HEK293 (cell line): ENCODE data around the gene MCTP1.

Experiments
- CTCF ChIA-PET: fragments of 350-600 bp; formaldehyde crosslinking; extraction: SDS; loops from one replicate; lab custom pipeline; 2021; ENCODE audit warnings: antibody characterized with exemption; lab: Yijun Ruan, JAX
- POLR2A ChIA-PET: fragments of 300-600 bp; formaldehyde crosslinking; extraction: SDS; loops from one replicate; lab custom pipeline; 2020; ENCODE audit warnings: antibody characterized with exemption, inconsistent platforms; lab: Yijun Ruan, JAX
- H3K27ac ChIP-seq: fragments of 200-500 bp; sonication (Bioruptor generic); 2 replicates; pipeline ENCODE4 v1.5.1; 2014; ENCODE audit warnings: low read depth, low read length, control low read depth, inconsistent platforms; ENCODE audit errors: extremely low read depth
- H3K36me3 ChIP-seq, 2 experiments: fragments of 200-500 bp in 1 of 2; sonication (Bioruptor generic) in 1 of 2; 1 replicate in 1 of 2; 2 replicates in 1 of 2; pipeline ENCODE4 v1.5.1; 2014 to 2017; ENCODE audit warnings: inconsistent platforms in 2 of 2, low read length in 2 of 2; ENCODE audit not compliant: control insufficient read depth in 2 of 2, insufficient read depth in 1 of 2
- H3K4me1 ChIP-seq: fragments of 200-500 bp; sonication (Bioruptor generic); 2 replicates; pipeline ENCODE4 v1.5.1; 2014; ENCODE audit warnings: mild to moderate bottlenecking, low read length, inconsistent platforms; ENCODE audit not compliant: control insufficient read depth, insufficient read depth
- H3K4me3 ChIP-seq: 2 replicates; pipeline ENCODE4 v1.5.1; 2011; ENCODE audit warnings: low read depth, mild to moderate bottlenecking, control low read depth, low read length, moderate library complexity
- H3K9me3 ChIP-seq: fragments of 200-500 bp; sonication (Bioruptor generic); 2 replicates; pipeline ENCODE4 v1.5.1; 2014; ENCODE audit warnings: low read depth, low read length, inconsistent platforms; ENCODE audit not compliant: control insufficient read depth, insufficient read depth
- ELK4 ChIP-seq: IDR thresholded peaks from 2 replicates; pipeline ENCODE4 v1.6.1; 2011; ENCODE audit warnings: mild to moderate bottlenecking, low read depth, low read length, borderline replicate concordance
- GLIS2 ChIP-seq: fragments of 450-650 bp; formaldehyde crosslinking; IDR thresholded peaks from 2 replicates; pipeline ENCODE4 v1.5.1; 2016; ENCODE audit warnings: missing biosample characterization, missing genetic modification characterization
- REST ChIP-seq: fragments of 450-650 bp; formaldehyde crosslinking; IDR thresholded peaks from 2 replicates; pipeline ENCODE4 v1.5.1; 2016; ENCODE audit warnings: missing biosample characterization, missing genetic modification characterization
- SP7 ChIP-seq: fragments of 450-650 bp; formaldehyde crosslinking; IDR thresholded peaks from 2 replicates; pipeline ENCODE4 v1.5.1; 2016; ENCODE audit warnings: missing biosample characterization, missing genetic modification characterization
- ZNF114 ChIP-seq: fragments of 450-650 bp; formaldehyde crosslinking; IDR thresholded peaks from 2 replicates; pipeline ENCODE4 v1.5.0; 2017; ENCODE audit warnings: missing biosample characterization, missing genetic modification characterization
- ZNF155 ChIP-seq: fragments of 450-650 bp; formaldehyde crosslinking; IDR thresholded peaks from 2 replicates; pipeline ENCODE4 v1.5.1; 2016; ENCODE audit warnings: missing biosample characterization, missing genetic modification characterization
- ZNF2 ChIP-seq: fragments of 450-650 bp; formaldehyde crosslinking; IDR thresholded peaks from 2 replicates; pipeline ENCODE4 v1.5.1; 2016; ENCODE audit warnings: missing biosample characterization, missing genetic modification characterization
- ZNF26 ChIP-seq: fragments of 450-650 bp; formaldehyde crosslinking; IDR thresholded peaks from 2 replicates; pipeline ENCODE4 v1.5.1; 2016; ENCODE audit warnings: missing biosample characterization, missing genetic modification characterization
- ZNF274 ChIP-seq, 2 experiments: fragments of 200-500 bp in 1 of 2; fragments of 450-650 bp in 1 of 2; sonication (Bioruptor generic) in 1 of 2; formaldehyde crosslinking in 1 of 2; IDR thresholded peaks; 2 replicates each; pipeline versions ENCODE4 v1.5.1 to v1.6.1; 2014 to 2016; ENCODE audit warnings: borderline replicate concordance in 1 of 2, inconsistent platforms in 1 of 2, low read length in 1 of 2, missing biosample characterization in 1 of 2, missing genetic modification characterization in 1 of 2
- ZNF311 ChIP-seq: fragments of 450-650 bp; formaldehyde crosslinking; IDR thresholded peaks from 2 replicates; pipeline ENCODE4 v1.5.1; 2017; ENCODE audit warnings: missing biosample characterization, missing genetic modification characterization, borderline replicate concordance
- ZNF350 ChIP-seq: fragments of 450-650 bp; formaldehyde crosslinking; IDR thresholded peaks from 2 replicates; pipeline ENCODE4 v1.5.0; 2017; ENCODE audit warnings: missing biosample characterization, mild to moderate bottlenecking, missing genetic modification characterization
- ZNF530 ChIP-seq: fragments of 450-650 bp; formaldehyde crosslinking; IDR thresholded peaks from 2 replicates; pipeline ENCODE4 v1.5.1; 2016; ENCODE audit warnings: low read depth, missing biosample characterization, missing genetic modification characterization
- ZNF558 ChIP-seq: fragments of 450-650 bp; formaldehyde crosslinking; IDR thresholded peaks from 2 replicates; pipeline ENCODE4 v1.5.1; 2016; ENCODE audit warnings: missing biosample characterization, missing genetic modification characterization
- ZNF677 ChIP-seq: fragments of 450-650 bp; IDR thresholded peaks from 2 replicates; pipeline ENCODE4 v1.5.0; 2018; ENCODE audit warnings: missing biosample characterization, mild to moderate bottlenecking, missing genetic modification characterization, moderate library complexity
- ZNF777 ChIP-seq: fragments of 450-650 bp; formaldehyde crosslinking; IDR thresholded peaks from 2 replicates; pipeline ENCODE4 v1.5.1; 2017; ENCODE audit warnings: missing biosample characterization, missing genetic modification characterization, borderline replicate concordance
- ZNF792 ChIP-seq: fragments of 450-650 bp; formaldehyde crosslinking; IDR thresholded peaks from 2 replicates; pipeline ENCODE4 v1.5.1; 2016; ENCODE audit warnings: missing biosample characterization, missing genetic modification characterization
- ZSCAN16 ChIP-seq: fragments of 450-650 bp; formaldehyde crosslinking; IDR thresholded peaks from 2 replicates; pipeline ENCODE4 v1.5.1; 2016; ENCODE audit warnings: missing biosample characterization, missing genetic modification characterization
- ZSCAN30 ChIP-seq: fragments of 450-650 bp; IDR thresholded peaks from 2 replicates; pipeline ENCODE4 v1.5.1; 2018; ENCODE audit warnings: missing biosample characterization, mild to moderate bottlenecking, missing genetic modification characterization, moderate library complexity
- TF ChIP-seq, protein P1 (sequence below): fragments of 450-650 bp; formaldehyde crosslinking; IDR thresholded peaks from 2 replicates; pipeline ENCODE4 v1.5.1; 2016; ENCODE audit warnings: missing biosample characterization, missing genetic modification characterization
- TF ChIP-seq, protein P2 (sequence below): fragments of 450-650 bp; formaldehyde crosslinking; IDR thresholded peaks from 2 replicates; pipeline ENCODE4; 2016; ENCODE audit warnings: missing biosample characterization, missing genetic modification characterization
- TF ChIP-seq, protein P3 (sequence below): fragments of 450-650 bp; formaldehyde crosslinking; IDR thresholded peaks from 2 replicates; pipeline ENCODE4 v1.5.1; 2016; ENCODE audit warnings: missing biosample characterization, missing genetic modification characterization, low read depth
- TF ChIP-seq, protein P4 (sequence below): fragments of 450-650 bp; formaldehyde crosslinking; IDR thresholded peaks from 2 replicates; pipeline ENCODE4 v1.5.1; 2016; ENCODE audit warnings: missing biosample characterization, missing genetic modification characterization, borderline replicate concordance

Gene MCTP1

GRCh38 chr5:94715768-94716167, 569.1 kb downstream of the MCTP1 start:
- ChIA-PET CTCF (interaction anchor here (0.6 to 1.4 kb wide), 2 partner anchors 191 to 1113 kb away, joined by 3 to 7 read pairs; no protein-coding TSS in a partner anchor), POLR2A (no interaction called here)
- peaks cover 8 to 27% of the 10 kb centered on the region in 2 experiments; a peak in 1 of 3 replicates for H3K36me3 ChIP-seq
- no peak overlapping the region for H3K4me3 ChIP-seq
- TF ChIP-seq ZSCAN16 (tag by site-specific recombination) (no peak), ZNF558 (tag by site-specific recombination) (no peak), ZNF777 (tag by site-specific recombination) (no peak), ELK4 (no peak), ZNF155 (tag by site-specific recombination) (no peak), GLIS2 (tag by site-specific recombination) (no peak), ZNF2 (tag by site-specific recombination) (no peak), ZNF114 (tag by site-specific recombination) (no peak), ZNF311 (tag by site-specific recombination) (no peak), ZNF26 (tag by site-specific recombination) (no peak), ZNF274 (IDR thresholded peaks at IDR 0.05; ENCODE audit: low read length) (no peak), ZNF274 (tag by site-specific recombination; IDR thresholded peaks at IDR 0.05; ENCODE audit: borderline replicate concordance) (no peak), REST (tag by site-specific recombination) (no peak), ZNF350 (tag by site-specific recombination) (no peak)
- TF ChIP-seq, protein P1, sequence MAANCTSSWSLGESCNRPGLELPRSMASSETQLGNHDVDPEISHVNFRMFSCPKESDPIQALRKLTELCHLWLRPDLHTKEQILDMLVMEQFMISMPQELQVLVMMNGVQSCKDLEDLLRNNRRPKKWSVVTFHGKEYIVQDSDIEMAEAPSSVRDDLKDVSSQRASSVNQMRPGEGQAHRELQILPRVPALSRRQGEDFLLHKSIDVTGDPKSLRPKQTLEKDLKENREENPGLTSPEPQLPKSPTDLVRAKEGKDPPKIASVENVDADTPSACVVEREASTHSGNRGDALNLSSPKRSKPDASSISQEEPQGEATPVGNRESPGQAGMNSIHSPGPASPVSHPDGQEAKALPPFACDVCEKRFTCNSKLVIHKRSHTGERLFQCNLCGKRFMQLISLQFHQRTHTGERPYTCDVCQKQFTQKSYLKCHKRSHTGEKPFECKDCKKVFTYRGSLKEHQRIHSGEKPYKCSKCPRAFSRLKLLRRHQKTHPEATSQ (tag by site-specific recombination), result no peak
- TF ChIP-seq, protein P2, sequence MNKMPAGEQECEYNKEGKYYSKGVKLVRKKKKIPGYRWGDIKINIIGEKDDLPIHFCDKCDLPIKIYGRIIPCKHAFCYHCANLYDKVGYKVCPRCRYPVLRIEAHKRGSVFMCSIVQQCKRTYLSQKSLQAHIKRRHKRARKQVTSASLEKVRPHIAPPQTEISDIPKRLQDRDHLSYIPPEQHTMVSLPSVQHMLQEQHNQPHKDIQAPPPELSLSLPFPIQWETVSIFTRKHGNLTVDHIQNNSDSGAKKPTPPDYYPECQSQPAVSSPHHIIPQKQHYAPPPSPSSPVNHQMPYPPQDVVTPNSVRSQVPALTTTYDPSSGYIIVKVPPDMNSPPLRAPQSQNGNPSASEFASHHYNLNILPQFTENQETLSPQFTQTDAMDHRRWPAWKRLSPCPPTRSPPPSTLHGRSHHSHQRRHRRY, result no peak
- no peak overlapping the region for H3K27ac ChIP-seq
- no peaks in the 10 kb centered on the region for H3K9me3 ChIP-seq
- no peaks in the 10 kb centered on the region for H3K4me1 ChIP-seq

- ChIA-PET POLR2A (no interaction called here), CTCF (no interaction called here)
- Histone ChIP-seq H3K4me3 (no peak overlapping the region), H3K27ac (no peak overlapping the region), H3K4me1 (peaks cover 9% of the 10 kb centered on the region), H3K9me3 (no peaks in the 10 kb centered on the region), H3K36me3 (peaks cover 8 to 56% of the 10 kb centered on the region in 2 experiments; a peak in 1 of 3 replicates)
- TF ChIP-seq, protein P3, sequence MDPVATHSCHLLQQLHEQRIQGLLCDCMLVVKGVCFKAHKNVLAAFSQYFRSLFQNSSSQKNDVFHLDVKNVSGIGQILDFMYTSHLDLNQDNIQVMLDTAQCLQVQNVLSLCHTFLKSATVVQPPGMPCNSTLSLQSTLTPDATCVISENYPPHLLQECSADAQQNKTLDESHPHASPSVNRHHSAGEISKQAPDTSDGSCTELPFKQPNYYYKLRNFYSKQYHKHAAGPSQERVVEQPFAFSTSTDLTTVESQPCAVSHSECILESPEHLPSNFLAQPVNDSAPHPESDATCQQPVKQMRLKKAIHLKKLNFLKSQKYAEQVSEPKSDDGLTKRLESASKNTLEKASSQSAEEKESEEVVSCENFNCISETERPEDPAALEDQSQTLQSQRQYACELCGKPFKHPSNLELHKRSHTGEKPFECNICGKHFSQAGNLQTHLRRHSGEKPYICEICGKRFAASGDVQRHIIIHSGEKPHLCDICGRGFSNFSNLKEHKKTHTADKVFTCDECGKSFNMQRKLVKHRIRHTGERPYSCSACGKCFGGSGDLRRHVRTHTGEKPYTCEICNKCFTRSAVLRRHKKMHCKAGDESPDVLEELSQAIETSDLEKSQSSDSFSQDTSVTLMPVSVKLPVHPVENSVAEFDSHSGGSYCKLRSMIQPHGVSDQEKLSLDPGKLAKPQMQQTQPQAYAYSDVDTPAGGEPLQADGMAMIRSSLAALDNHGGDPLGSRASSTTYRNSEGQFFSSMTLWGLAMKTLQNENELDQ (tag by site-specific recombination), result no peak
- TF ChIP-seq ZSCAN30 (tag by site-specific recombination) (no peak), GLIS2 (tag by site-specific recombination) (no peak), ZNF530 (tag by site-specific recombination) (no peak), SP7 (no peak), ZNF677 (no peak), ZNF792 (tag by site-specific recombination) (no peak)
- TF ChIP-seq, protein P4, sequence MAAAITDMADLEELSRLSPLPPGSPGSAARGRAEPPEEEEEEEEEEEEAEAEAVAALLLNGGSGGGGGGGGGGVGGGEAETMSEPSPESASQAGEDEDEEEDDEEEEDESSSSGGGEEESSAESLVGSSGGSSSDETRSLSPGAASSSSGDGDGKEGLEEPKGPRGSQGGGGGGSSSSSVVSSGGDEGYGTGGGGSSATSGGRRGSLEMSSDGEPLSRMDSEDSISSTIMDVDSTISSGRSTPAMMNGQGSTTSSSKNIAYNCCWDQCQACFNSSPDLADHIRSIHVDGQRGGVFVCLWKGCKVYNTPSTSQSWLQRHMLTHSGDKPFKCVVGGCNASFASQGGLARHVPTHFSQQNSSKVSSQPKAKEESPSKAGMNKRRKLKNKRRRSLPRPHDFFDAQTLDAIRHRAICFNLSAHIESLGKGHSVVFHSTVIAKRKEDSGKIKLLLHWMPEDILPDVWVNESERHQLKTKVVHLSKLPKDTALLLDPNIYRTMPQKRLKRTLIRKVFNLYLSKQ (tag by site-specific recombination), result no peak
Observed at GRCh38 chr5:94711785-94712184, 573.1 kb downstream of the MCTP1 start.
